Measurements from ENCODE around the gene FBN1.

Gene FBN1

DNA sequence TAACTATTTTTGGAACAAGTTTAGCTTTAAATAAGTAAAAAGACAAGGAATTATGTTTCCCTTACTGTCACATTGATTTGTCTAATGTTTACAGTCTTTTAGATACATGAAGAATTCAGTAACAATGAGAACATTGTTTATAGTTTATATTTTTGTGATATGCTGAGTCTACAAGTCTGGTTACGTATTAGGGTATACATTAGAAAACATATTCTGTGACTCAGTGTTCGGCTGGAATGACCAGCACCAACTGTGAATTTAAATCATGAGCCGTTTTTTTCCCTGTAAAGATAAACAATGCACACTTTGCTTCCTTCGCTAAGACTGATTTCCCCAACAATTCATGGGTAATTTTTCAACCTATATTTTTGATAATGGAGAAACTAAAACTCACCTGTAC is 182.8 kb downstream of the FBN1 start:
- no peak for DNase-seq

DNA sequence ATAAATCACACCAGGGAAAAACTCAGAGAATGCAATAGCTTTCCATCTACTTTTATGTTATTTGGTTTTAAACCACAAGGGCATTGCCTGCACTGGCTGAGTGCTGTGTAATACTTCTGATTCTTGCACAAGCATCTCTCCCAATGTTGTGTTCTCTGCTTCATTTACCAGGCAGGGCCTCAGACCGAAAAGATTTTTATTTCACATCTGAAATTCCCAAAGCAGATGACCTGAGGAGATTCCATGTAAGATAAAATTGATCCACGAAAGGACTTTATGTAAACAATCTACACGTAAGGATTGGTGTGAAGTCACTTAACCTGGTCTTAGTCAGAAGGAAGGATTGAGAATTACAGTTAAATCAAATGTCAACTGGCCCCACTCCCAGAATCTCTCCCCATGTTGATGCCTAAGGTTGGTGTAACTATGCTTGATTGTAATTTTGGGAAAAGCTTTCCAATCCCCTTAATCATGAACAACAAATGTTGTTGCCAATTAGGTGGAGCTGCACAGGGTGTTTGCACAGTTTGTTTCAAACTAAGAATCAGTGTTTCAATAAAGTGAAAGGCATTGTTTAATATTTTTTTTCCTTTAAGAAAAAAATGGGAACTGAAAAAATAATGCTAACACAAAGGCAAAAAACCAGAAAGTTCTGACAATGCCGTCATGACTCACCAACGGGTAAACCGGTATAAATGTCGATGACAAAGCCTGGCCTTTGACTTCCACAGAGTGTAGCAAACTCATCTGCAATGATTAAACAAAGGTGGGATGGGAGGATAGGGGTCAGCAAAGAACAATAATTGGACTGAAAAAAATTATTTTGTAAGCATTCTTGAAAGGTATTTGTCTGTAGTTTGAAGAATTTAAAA is 185.7 kb downstream of the FBN1 start:
- no peak for DNase-seq

DNA sequence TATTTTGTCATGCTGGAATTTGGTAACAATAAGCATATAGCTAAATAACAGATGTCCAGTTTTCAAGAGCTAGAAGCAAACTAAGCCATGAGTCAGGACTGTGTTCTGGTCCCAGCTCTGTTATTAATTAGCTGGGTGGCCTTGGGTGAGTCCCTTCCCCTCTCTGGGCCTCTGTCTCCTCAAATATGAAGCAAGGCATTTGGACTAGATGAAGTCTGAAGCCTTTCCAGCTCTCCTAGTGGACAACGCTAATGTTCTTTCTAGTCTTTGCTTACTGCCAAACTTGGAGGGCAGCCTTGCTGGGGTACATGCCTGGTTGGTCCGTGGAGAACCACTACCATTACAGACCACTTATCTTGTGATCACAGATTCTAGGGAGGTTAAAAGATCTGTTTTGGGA is 186.6 kb downstream of the FBN1 start:
- no peak for DNase-seq

DNA sequence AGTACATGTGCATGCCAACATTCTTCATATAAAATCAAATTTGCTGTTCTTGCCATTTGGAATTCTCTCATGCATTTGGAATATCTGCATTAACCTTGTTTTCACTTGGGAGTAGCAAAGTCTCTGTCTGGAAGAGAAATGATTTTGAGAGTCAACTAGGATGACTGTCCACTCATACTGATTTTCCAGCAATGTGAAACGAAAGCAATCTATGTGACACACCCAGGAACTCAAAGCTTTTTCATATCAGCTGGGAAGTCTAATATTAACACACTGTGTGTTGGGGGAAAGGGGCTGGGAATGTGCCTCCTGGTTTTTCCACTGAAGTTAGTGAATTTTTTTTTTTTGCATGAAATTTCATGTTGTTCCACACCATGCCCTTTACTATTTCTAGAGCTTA is 189.4 kb downstream of the FBN1 start:
- DNase-seq, result no peak

DNA sequence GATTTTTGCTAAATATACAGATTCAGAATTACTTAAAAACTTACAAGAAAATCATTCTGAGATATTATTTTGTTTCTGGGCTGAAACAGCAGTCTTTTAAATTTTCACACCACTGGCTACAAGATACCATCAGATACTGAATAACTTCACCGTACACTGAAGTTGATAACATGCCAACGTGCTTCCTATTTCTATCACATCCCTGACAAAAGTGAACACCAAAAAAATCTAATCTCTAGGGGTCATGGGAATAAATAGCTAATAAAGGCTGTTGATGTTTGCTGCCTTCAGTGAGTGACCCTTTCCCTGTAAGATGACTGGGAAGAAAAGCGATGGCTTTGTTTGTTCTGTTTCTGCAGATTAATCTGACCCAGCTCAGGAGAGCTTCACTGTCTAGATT is 193.8 kb downstream of the FBN1 start:
- no peak for DNase-seq

DNA sequence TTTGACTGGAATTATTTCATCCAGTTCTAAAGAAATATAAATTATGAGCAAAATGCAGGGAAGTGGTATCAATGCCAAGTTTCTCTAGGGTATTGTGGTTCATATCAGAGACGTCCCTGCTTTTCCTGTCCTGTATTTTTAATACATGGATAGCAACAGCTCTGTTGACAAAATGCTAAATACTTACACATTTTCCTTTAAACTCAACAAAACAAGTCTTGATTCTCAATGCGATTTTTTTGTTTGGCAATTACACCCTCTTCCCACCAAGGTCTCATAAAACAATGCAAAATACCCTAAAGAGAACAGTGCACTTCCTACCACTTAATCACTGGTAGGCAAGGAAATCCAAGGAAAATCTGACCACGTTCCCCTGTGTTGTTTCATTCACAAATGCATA is 194.3 kb downstream of the FBN1 start:
- DNase-seq, result no peak

DNA sequence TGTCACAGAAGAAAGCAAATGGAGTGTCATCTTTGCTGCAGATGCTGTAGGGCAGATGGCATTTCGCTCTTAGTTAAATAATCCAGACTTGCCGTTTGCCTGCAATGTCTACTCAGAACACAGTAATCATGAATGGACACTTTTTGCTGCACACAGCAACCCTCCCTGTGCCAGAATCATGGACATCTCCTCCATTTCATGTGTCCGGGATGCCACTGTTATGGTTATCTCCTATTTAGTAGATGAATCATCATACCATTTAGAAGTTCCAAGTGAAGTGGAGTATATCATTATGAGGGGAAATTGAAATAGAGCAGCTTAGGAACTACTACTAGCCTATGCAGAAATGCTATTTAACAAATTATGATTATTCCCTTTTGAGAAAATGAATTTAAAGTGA is 195.8 kb downstream of the FBN1 start:
- no peak for DNase-seq

DNA sequence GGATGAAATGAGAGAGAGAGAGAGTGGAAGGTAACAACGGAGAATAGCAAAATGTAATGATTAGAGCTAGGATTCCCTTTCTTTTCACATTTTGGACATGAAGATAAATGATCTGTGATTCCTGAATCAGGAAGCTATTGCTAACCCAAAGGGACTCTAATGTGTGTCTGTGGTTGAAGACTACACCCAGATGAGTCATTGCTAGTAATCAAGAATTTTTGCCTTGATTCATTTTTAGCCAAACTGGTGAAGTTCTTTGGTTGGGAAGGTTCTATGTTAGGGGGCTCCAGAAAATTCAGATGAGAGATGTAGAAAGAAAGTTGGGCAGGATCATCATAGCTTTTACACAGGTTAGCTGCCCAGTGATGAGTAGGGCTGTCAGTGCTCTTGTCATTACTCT is 197.9 kb downstream of the FBN1 start:
- no peak for DNase-seq

DNA sequence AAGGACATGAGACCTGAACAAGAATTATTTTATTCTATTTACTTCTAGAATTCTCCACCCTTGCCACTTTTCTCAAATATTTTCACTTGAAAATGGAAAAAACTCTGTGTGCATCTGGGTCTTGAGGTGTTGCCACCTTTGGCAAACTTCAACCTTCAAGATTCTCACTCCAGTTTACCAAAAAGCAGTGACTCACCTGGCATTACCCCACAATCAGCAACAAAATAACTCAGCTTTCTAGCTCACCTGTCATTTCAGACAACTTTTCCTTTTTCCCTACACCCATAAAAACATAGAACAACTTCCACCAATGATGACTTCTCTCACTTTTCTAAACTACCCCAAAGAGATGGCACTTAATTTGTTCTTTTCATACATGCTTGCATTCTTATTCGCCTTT is 198.5 kb downstream of the FBN1 start:
- DNase-seq, result no peak

DNA sequence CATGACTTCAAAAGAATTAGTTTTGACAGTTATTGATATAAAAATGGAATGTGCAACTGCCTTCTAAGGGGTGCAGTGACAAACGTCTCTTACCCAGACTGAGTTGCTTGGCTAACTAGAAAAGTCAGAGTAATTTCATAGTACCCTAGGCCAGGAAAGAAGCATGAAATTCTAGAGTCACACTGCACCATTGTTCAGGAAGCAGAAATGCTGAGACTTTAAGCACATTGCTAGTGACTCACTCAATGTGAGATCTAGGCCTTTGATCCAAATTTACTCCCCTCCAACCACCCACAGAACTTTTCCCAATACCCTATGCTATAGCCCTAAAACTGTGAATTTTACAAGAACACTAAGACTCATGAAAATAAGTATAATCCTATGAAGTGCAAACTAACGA is 203.5 kb downstream of the FBN1 start:
- DNase-seq, result no peak

DNA sequence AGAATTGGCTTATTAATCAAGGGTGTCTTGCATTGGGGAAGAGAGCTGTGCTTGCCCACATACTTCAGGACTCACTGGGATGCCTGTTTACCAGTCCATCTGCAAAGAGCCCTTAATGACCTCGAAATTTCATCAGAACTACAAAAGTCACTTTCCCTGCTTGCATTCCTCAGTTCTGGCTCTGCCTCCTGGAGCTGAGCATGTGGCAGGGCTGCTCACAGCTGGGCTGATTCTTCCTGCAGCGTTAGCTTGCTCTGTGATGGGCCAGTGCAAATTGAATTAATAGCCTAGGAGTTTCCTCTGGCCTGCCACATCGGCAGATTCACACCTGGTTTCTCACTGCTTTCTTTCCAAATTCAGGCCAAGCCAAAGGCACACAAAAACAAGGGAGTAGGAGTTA is 205.4 kb downstream of the FBN1 start:
- no peak for DNase-seq

DNA sequence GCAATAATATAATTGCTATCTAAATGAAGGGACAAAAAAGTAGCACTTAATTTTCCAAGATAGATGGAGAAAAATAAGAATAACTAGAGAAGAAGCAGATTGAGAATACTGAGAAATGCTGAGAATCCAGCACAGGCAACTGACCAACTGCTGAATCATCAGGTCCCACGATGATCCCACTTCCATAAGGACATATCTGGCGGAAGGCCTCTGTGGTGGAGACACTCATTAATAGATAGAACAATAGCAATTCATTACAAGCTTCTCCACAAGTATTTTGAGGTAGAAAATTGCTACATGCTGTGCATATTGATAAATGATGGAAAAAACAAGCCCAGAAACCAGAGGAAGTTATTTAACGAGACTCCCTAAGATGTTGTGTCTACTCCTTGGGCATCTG is 208.3 kb downstream of the FBN1 start:
- DNase-seq, result no peak

DNA sequence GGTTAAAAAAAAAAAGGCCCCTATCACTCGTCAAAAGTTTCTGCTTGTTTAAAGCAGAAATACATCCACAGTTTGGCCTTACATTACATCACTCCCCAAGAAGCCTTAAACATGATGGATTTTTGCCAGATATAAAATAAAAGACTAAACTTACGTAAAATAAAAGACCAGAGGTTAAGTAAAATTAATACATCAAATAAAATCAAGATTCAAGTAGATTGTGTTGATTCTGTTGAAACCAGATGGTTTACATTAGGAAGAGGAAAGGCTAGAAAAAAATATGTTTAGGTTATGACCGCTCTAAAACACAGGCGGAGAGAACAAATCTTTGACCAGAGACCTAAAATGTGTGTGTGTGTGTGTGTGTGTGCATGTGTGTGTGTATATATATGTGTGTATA is 210.2 kb downstream of the FBN1 start:
- DNase-seq, result no peak

DNA sequence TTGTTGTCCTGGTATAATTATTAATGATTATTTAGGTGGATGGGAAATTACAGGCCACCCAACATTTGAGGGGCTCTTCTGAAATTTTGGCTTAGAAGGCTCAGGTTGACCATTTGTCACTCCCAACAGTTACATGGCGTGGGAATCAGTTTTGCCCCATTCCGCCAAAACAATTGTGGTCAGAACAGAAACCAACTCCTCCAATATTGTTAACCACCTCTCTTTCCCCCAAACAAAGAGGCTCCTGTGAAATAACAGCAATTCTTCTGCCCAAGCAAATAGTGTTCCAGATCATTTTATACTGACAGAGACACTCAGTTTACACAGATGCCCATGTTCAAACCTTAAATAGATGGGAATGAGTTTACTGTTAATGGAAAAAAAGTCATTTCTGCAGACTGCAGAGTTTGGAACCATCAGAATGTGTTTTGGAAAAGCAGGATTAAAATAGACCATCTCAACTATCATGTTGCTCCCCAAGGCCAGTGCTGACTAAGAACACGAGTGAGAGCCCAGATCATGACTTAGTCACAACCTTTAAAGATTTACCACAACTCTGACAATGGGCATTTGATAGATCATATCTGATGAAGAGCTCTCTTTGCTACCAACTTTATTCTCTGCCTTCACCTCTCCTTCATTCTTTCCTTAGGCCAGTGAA is 212.2 kb downstream of the FBN1 start:
- no peak for DNase-seq

DNA sequence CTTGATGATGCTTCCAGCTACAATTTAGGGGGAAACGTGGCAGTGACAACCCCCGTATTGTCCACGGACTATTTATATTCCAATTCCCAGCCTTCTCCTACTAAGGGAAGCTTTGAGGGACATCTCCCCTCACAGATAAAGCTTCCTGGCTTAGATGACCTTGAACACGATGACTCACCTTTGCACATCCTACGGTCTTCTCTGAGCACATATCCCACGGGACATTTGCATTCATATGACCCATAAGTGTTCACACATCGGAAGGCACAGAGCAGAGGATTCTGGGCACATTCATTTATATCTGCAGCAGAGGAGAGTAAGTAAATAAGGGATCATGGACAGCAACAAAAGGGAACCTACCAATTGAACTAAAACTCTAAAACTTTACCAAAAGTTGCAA is 212.8 kb downstream of the FBN1 start:
- DNase-seq, result no peak

DNA sequence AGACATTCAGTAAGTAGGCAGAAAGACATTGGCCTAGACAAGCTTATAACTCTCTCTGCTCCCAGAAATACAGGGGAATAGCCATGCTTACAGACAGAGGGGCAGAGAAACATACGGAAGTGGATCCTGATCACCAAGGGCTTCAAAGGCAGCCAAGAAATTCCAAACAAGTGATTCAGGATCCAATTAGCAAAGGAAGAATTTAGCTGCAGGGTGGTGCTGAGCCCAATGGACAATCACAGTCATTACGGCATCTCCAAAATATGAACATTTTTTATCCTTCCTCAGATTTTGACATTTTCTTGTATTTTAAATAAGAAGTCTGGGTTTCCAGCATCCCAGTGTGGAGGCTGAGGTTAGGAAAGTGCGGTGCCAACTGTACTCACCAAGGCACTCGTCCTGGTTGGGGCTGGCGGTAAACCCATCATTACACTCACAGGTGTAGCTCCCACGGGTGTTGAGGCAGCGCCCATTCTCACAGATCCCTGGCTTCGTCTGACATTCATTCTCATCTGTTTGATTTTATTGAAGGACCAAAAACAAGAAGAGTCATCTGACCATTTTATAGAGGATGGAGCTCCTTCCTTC is 217.5 kb downstream of the FBN1 start:
- DNase-seq, result no peak

DNA sequence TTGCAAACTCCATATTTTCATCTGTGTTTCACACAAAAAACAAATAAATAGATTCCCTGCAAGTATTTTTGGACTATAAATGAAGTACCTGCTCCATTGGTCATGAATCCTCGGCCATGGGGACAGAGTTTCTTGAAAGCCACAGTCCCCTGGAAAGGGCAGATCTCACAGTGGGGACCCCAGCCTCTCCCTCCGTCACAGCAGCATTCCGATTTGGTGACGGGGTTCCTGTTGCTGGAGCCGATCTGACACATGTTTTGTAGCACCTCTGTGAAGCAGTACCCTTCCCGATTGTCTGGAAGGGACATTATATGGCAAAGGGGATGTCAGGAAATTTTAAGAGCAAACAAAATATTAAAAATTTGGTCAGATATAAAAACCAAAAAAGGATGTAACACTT is 218.0 kb downstream of the FBN1 start:
- DNase-seq, result no peak

DNA sequence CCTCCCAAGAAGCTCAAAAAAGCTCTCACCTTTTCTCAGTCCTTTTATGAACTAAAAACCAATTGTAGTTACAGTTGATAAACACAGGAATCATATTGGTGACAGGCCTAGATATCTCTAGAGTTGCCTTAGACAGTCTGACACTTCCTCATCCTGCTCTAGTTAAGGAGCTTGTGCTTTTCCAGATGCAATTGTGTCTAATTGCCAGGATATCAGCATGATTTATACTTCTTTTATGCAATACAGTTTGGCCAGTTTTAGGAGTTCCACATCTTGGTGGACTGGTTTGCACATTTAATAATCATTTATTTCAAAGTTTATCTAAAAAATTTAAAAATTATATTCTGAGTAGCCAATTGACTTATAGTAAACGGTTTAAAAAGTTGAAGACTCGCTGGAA is 218.6 kb downstream of the FBN1 start:
- no peak for DNase-seq

DNA sequence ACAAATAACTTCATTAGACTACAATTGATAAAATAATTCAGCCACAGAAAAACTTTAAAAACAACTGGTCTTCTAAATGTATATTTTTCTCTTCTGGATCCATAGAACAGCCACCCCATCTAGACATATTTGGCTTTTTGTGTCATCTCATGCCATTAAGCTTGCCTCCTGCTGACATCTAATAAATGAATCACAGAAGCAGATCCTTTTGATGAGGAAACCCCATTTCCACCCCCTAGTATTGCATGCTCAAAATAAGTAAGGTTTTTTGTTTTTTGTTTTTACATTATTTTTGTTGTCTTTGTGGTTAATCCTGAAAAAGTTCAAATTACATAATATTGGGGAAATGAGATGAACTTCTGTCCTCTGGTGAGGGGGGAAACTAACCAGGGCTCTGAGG is 219.5 kb downstream of the FBN1 start:
- DNase-seq, result no peak

DNA sequence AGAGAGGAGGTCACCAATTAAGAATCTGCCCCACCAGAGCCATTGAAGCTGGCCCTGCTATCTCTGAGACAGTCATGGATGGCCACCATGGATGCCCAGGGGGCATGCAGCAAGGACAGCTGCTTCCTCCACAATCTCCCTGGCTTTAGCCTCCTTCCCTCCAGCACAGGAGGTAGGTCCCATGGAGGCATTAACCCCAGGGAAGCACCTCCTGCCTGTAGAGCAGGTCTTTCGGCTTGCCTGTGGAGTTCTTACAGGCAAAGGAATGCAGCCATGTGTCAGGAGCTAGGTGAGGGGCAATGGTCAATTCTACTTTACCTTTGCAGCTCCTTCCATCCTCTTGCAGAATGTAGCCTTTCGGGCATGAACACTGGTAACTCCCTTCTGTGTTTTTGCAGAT is 220.5 kb downstream of the FBN1 start:
- no peak for DNase-seq

DNA sequence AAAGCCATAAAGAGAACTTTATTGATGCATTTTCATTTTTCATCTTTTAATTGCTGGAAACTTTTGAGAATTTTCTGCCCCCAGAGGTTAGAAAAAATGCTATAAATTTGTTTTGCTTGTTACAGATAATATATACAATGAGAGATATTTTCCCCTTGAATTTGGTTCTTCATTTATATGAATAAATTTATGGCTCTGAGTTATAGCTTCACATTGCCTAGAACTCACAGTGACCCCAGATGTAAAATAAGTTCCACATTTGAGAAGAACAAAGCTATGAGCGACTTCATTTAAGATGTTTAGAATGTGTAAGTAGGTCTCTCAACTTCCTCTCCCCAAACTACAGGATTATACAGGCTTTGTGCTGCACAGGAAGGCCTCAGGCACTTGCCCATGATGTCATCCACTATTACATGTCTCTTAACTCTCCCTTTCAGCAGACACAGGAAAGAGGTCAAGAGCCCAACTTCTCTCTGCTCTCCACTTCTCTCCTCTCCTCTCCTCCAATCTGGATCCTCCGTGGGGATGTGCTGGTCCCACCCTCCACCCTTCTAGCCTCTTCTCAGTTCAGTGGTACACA is 221.5 kb downstream of the FBN1 start:
- no peak for DNase-seq

DNA sequence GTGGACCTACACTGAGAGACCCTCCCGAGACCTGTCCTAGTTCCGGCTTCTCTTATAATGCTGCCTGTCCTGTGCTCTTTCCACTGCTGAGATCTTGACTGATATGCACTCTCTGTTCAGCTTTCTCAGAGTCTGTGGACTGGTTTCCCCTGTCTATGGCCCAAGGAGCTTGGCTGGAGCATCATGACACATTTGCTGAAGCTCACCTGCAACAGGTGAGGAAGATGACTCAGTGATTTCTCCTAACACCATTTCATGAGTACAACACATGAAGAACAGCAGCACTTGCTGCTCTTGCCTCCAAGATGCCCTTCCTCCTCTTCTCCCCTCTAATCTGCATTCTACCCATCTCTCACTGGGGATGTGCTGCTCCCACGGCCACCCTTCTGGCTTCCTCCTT is 222.2 kb downstream of the FBN1 start:
- no peak for DNase-seq

DNA sequence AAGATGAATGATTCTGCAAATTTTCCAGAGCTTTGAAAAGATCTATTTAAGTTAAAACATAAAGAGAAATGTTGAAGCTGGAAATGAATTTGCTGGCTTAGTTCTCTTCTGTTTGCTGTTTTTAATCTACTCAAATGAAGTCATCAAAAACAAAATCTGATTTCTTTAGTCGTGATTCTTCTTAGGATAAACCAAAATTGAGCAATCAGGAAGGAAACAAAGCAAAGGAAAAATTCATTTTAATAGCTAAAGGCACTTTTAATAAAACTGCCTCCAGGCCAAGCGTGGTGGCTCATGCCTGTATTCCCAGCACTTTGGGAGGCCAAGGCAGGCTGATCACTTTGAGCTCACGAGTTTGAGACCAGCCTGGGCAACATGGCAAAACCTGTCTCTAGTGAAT is 223.1 kb downstream of the FBN1 start:
- no peak for DNase-seq

DNA sequence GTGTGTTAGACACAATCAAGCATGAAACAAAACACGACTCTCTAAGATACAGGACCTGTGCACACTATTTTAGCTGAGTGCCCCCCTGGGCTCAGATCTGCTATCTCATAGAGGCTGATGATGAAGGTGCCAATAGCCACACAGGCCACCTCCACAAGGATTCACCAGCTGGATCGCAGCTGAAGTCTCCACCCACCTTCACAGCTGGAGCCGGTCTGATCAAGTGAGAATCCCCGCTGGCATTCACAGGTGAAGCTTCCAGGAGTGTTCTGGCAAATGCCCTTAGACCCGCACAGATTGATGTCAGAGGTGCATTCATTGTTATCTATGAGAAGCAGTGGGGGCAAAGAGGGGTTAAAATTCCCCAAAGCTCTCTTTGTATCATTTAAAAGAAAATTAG is 224.1 kb downstream of the FBN1 start:
- no peak for DNase-seq

All from activated T-cell treated with anti-CD3 and anti-CD28 coated beads, Interleukin-2, amount 50 U/mL, for 1 hour (primary cell).